Endodermal cell (in vitro differentiated cells): ENCODE measurements around the gene GLRA3. TPM values are rescaled to one million over a fixed set of nuclear protein-coding genes. Genes with fewer than 3 reads are reported as not detected.

Experiments
- DNase-seq: peaks from one replicate; pipeline ENCODE4 v3.0.0-alpha.2; 2017
- H3K27ac ChIP-seq: 2 replicates; pipeline ENCODE4 v1.5.1; 2013; ENCODE audit warnings: mild to moderate bottlenecking, low read depth, low read length, moderate library complexity
- H3K27me3 ChIP-seq: 2 replicates; pipeline ENCODE4 v1.6.1; 2013; ENCODE audit warnings: mild to moderate bottlenecking, low read length, moderate library complexity; ENCODE audit not compliant: insufficient read depth, control insufficient read depth, poor library complexity, severe bottlenecking
- H3K36me3 ChIP-seq: 2 replicates; pipeline ENCODE4 v1.7.0; 2013; ENCODE audit warnings: mild to moderate bottlenecking, low read length, moderate library complexity; ENCODE audit not compliant: control insufficient read depth, insufficient read depth
- H3K4me1 ChIP-seq: one replicate; pipeline ENCODE4 v1.7.0; 2013; ENCODE audit warnings: low read length; ENCODE audit not compliant: control insufficient read depth, insufficient read depth
- H3K4me3 ChIP-seq: 2 replicates; pipeline ENCODE4 v1.5.1; 2013; ENCODE audit warnings: mild to moderate bottlenecking, low read length, moderate library complexity
- H3K9ac ChIP-seq: 2 replicates; pipeline ENCODE4 v1.6.1; 2013; ENCODE audit warnings: mild to moderate bottlenecking, low read length, moderate library complexity; ENCODE audit not compliant: poor library complexity, severe bottlenecking; ENCODE audit errors: extremely low read depth
- H3K9me3 ChIP-seq: 2 replicates; pipeline ENCODE4 v1.6.1; 2013; ENCODE audit warnings: mild to moderate bottlenecking, low read length, moderate library complexity; ENCODE audit not compliant: control insufficient read depth
- H3K27ac Mint-ChIP-seq: 2 replicates; pipeline ENCODE4 v1.8.0; 2020; ENCODE audit warnings: mixed read lengths
- H3K27me3 Mint-ChIP-seq: 2 replicates; pipeline ENCODE4 v1.8.0; 2021; ENCODE audit warnings: mild to moderate bottlenecking, mixed read lengths; ENCODE audit not compliant: insufficient read depth
- H3K36me3 Mint-ChIP-seq: 2 replicates; pipeline ENCODE4 v1.8.0; 2020; ENCODE audit warnings: low read depth, mixed read lengths
- H3K4me1 Mint-ChIP-seq: 2 replicates; pipeline ENCODE4 v1.8.0; 2020; ENCODE audit warnings: mixed read lengths
- H3K4me3 Mint-ChIP-seq: 2 replicates; pipeline ENCODE4 v1.8.0; 2020; ENCODE audit warnings: mild to moderate bottlenecking, moderate library complexity, mixed read lengths
- H3K9me3 Mint-ChIP-seq: 2 replicates; pipeline ENCODE4 v1.8.0; 2020; ENCODE audit warnings: mild to moderate bottlenecking, mixed read lengths
- WGBS, 2 experiments: methylation state at CpG; one replicate each; pipeline versions ENCODE4 v1.1.5 to v1.1.7; 2013; ENCODE audit warnings: missing lambda C conversion rate in 2 of 2, mixed read lengths in 1 of 2; ENCODE audit not compliant: insufficient coverage in 1 of 2, insufficient read length in 1 of 2; 5-methylcytosine and 5-hydroxymethylcytosine counted together
- total RNA-seq, 2 donors: library from RNA; stranded (reverse); fragmentation: NEBNext Ultra II Directional in 1 of 2; extraction: Animal tissue kit (Norgen Biotek cat#: 25700) in 1 of 2; gene quantifications; 2 replicates in 1 of 2; 3 replicates in 1 of 2; pipeline ENCODE4 v1.2.1, GENCODE V29; 2021
- TF ChIP-seq, protein P1 (sequence below): fragments of 200-600 bp; sonication (generic); conservative IDR thresholded peaks from 2 replicates; pipeline ENCODE4 v1.5.0; 2021; ENCODE audit warnings: antibody characterized with exemption, mild to moderate bottlenecking

GLRA3 gene
- total RNA-seq, 2 donors from 2014 or later, result 0.11 TPM; not detected in 1

DNA sequence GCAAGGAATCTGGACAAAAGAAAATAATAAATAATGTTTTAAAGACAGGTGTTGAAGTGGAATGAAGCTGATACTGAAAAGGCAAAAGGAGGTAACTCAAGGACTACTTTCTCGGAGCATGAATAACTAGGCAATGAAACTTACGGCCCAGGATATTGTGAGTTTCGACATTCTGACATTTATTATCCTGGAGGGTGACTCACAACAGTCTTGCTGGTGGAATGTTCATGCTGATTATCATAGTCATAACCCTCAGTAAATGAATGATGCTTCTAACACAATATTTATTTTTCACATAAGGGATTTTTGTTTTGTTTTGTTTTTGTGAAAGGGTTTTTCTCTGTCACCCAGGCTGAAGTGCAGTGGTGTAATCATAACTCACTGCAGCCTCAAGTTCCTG is 159.8 kb downstream of the GLRA3 start:
- Mint-ChIP-seq H3K27me3 (no peaks in the 10 kb centered on the region), H3K4me1 (peaks cover 2% of the 10 kb centered on the region), H3K4me3 (no peak overlapping the region), H3K9me3 (no peaks in the 10 kb centered on the region), H3K36me3 (no peaks in the 10 kb centered on the region), H3K27ac (no peak overlapping the region)
- H3K27ac ChIP-seq, result no peak overlapping the region
- no peaks in the 10 kb centered on the region for H3K36me3 ChIP-seq
- H3K9me3 ChIP-seq, result no peaks in the 10 kb centered on the region
- H3K4me1 ChIP-seq, result no peaks in the 10 kb centered on the region
- no peak for DNase-seq
- H3K27me3 ChIP-seq, result no peaks in the 10 kb centered on the region
- TF ChIP-seq, protein P1, sequence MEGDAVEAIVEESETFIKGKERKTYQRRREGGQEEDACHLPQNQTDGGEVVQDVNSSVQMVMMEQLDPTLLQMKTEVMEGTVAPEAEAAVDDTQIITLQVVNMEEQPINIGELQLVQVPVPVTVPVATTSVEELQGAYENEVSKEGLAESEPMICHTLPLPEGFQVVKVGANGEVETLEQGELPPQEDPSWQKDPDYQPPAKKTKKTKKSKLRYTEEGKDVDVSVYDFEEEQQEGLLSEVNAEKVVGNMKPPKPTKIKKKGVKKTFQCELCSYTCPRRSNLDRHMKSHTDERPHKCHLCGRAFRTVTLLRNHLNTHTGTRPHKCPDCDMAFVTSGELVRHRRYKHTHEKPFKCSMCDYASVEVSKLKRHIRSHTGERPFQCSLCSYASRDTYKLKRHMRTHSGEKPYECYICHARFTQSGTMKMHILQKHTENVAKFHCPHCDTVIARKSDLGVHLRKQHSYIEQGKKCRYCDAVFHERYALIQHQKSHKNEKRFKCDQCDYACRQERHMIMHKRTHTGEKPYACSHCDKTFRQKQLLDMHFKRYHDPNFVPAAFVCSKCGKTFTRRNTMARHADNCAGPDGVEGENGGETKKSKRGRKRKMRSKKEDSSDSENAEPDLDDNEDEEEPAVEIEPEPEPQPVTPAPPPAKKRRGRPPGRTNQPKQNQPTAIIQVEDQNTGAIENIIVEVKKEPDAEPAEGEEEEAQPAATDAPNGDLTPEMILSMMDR, result no peak
- no peak overlapping the region for H3K9ac ChIP-seq
- H3K4me3 ChIP-seq, result no peak overlapping the region
- 86 to 100% methylated on average over 3 of the region's 3 CpGs for WGBS, 2 experiments

DNA sequence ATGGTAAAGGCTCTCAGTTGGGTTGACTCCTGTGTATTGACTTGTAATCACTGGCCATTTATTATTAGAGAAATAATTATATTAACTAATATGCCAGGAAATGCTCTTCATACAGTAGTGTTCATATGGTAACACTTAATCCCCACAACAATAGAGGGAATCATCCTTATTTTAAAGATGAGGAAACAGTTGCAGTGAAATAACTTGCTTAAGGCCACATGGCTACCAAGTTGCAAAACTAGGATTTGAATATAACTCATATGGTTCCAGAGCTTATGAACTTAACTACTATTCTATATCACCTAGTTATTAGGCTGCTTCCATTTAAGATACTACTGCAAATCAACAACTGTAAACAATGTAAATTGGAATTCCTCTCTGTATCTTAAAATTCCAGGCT is 163.2 kb downstream of the GLRA3 start:
- H3K27ac ChIP-seq, result no peak overlapping the region
- TF ChIP-seq, protein P1, result no peak
- no peak overlapping the region for H3K4me3 Mint-ChIP-seq
- no peaks in the 10 kb centered on the region for H3K36me3 Mint-ChIP-seq
- no peaks in the 10 kb centered on the region for H3K27me3 ChIP-seq
- H3K9me3 Mint-ChIP-seq, result no peaks in the 10 kb centered on the region
- H3K9me3 ChIP-seq, result no peaks in the 10 kb centered on the region
- H3K27ac Mint-ChIP-seq, result no peak overlapping the region
- no peak overlapping the region for H3K9ac ChIP-seq
- no peak overlapping the region for H3K4me3 ChIP-seq
- no peaks in the 10 kb centered on the region for H3K27me3 Mint-ChIP-seq
- H3K4me1 Mint-ChIP-seq, result peaks cover 6% of the 10 kb centered on the region
- H3K4me1 ChIP-seq, result no peaks in the 10 kb centered on the region
- H3K36me3 ChIP-seq, result no peaks in the 10 kb centered on the region
- no peak for DNase-seq

DNA sequence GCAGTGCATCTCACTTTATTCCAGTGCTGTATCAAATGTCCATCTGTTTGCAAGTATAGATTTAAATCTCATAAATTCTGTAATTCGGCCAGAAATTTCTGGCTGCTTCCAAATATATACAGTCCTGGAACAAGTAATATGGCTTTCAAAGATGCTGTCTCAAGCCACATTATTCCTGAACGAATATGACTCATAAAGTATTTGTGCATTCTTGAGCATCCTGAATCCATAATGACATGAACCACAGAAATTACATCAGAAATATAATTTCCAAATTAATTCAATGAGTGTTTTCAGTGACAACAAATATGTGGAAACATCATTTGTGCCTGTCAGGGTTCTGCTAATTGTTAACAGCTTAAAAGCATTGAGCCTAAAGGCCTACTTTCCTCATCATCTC is 165.8 kb downstream of the GLRA3 start:
- Histone ChIP-seq H3K4me1 (no peaks in the 10 kb centered on the region), H3K9me3 (no peaks in the 10 kb centered on the region), H3K27ac (no peak overlapping the region), H3K27me3 (no peaks in the 10 kb centered on the region), H3K9ac (no peak overlapping the region), H3K36me3 (no peaks in the 10 kb centered on the region), H3K4me3 (no peak overlapping the region)
- TF ChIP-seq, protein P1, result no peak
- H3K36me3 Mint-ChIP-seq, result no peaks in the 10 kb centered on the region
- WGBS, 2 experiments, result 88 to 89% methylated on average over 2 of the region's 2 CpGs
- H3K4me3 Mint-ChIP-seq, result no peak overlapping the region
- H3K4me1 Mint-ChIP-seq, result peaks cover 6% of the 10 kb centered on the region
- H3K27me3 Mint-ChIP-seq, result no peaks in the 10 kb centered on the region
- no peak overlapping the region for H3K27ac Mint-ChIP-seq
- DNase-seq, result no peak
- H3K9me3 Mint-ChIP-seq, result no peaks in the 10 kb centered on the region
